ENCODE results near the gene TMED5.

TMED5 gene

DNA sequence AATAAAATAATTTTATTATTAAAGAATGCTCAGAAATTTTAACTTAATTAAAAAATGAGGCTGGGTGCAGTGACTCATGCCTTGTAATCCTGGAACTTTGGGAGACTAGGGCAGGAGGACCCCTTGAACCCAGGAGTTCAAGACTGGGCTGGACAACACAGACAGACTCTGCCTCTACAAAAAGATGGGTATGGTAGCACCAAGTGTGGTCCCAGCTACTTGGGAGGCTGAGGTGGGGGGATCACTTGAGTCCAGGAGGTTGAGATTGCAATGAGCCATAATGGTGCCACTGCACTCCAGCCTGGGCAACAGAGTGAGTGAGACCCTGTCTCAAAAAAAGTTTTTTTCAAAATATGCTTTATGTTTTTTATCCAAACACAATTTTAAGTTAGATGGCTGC is 25.3 kb downstream of the TMED5 start:
- no peaks in the 10 kb centered on the region for H4K20me1 ChIP-seq (ENCODE audit: insufficient read depth, low read length)
- no peak for TF ChIP-seq EZH2 (IDR thresholded peaks at IDR 0.05; ENCODE audit: borderline replicate concordance, low read length)
- H3K9me2 ChIP-seq (ENCODE audit: low read depth, low read length), result no peaks in the 10 kb centered on the region
- H3K9ac ChIP-seq (ENCODE audit: low read length), result no peak overlapping the region
- no peak overlapping the region for H2AFZ ChIP-seq (ENCODE audit: low read length)
- H3F3A ChIP-seq (ENCODE audit: insufficient read depth, low read length), result no peaks in the 10 kb centered on the region
- H3K36me3 ChIP-seq (ENCODE audit: insufficient read depth, low read length), result peaks cover 87% of the 10 kb centered on the region
- H3K79me2 ChIP-seq (ENCODE audit: insufficient read depth, low read length), result no peaks in the 10 kb centered on the region
- H3K4me3 ChIP-seq (ENCODE audit: low read depth, low read length, poor library complexity, severe bottlenecking), result no peak overlapping the region
- no peak overlapping the region for H3K27ac ChIP-seq (ENCODE audit: low read depth, low read length, poor library complexity, severe bottlenecking)
- no peaks in the 10 kb centered on the region for H3K9me3 ChIP-seq (ENCODE audit: low read length)
- H3K4me1 ChIP-seq (ENCODE audit: insufficient read depth, low read length, severe bottlenecking), result no peaks in the 10 kb centered on the region
- H3K4me2 ChIP-seq (ENCODE audit: low read length), result no peak overlapping the region
- H3K27me3 ChIP-seq (ENCODE audit: insufficient read depth, low read length), result no peaks in the 10 kb centered on the region

DNA sequence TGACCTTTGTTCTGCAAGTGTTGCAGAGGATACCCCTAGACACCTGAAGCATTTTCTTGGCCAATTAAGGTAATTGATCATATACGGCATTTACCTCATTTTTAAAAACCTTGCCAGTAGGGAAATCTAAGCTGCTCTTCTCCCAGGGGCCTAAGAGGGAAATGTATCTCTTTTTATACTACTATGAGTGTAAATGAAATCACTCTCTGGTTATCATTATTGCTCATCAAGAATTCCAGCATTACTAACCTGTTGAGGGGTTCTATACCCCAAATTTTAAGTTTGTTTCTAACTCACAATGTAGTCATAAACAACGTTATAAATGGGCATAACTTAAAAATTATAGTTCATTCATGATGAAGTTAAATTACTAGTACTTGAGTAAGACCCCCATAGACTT is 27.4 kb downstream of the TMED5 start:
- H3K36me3 ChIP-seq (ENCODE audit: insufficient read depth, low read length), result peaks cover 89% of the 10 kb centered on the region
- H3K4me3 ChIP-seq (ENCODE audit: low read depth, low read length, poor library complexity, severe bottlenecking), result no peak overlapping the region
- H3F3A ChIP-seq (ENCODE audit: insufficient read depth, low read length), result no peaks in the 10 kb centered on the region
- no peaks in the 10 kb centered on the region for H3K9me3 ChIP-seq (ENCODE audit: low read length)
- TF ChIP-seq EZH2 (IDR thresholded peaks at IDR 0.05; ENCODE audit: borderline replicate concordance, low read length), result no peak
- H4K20me1 ChIP-seq (ENCODE audit: insufficient read depth, low read length), result no peaks in the 10 kb centered on the region
- H3K9ac ChIP-seq (ENCODE audit: low read length), result no peak overlapping the region
- no peaks in the 10 kb centered on the region for H3K79me2 ChIP-seq (ENCODE audit: insufficient read depth, low read length)
- no peak overlapping the region for H3K27ac ChIP-seq (ENCODE audit: low read depth, low read length, poor library complexity, severe bottlenecking)
- H3K4me1 ChIP-seq (ENCODE audit: insufficient read depth, low read length, severe bottlenecking), result no peaks in the 10 kb centered on the region
- H3K27me3 ChIP-seq (ENCODE audit: insufficient read depth, low read length), result no peaks in the 10 kb centered on the region
- no peaks in the 10 kb centered on the region for H3K9me2 ChIP-seq (ENCODE audit: low read depth, low read length)
- H3K4me2 ChIP-seq (ENCODE audit: low read length), result no peak overlapping the region
- H2AFZ ChIP-seq (ENCODE audit: low read length), result no peak overlapping the region

DNA sequence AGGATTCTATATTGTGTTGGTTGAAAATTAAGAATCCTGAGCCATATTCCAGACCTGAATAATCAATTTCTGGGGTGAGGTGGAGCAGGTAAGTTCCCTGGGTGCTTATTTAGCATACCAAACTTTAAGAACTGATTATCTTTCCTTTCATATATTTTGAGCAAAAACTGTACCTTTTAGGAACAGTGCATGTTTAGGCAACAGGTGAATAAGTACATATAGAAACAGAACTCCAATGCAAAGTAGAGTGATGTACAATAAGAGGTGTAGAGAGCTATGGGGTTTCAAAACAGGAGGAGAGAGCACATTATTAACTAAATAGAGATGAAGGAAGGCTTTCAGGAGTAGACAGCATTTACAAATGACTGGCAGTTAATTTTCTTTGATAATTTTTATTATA is 28.7 kb downstream of the TMED5 start:
- H3K9ac ChIP-seq (ENCODE audit: low read length), result no peak overlapping the region
- no peaks in the 10 kb centered on the region for H3K79me2 ChIP-seq (ENCODE audit: insufficient read depth, low read length)
- H3K27me3 ChIP-seq (ENCODE audit: insufficient read depth, low read length), result no peaks in the 10 kb centered on the region
- no peaks in the 10 kb centered on the region for H3K9me2 ChIP-seq (ENCODE audit: low read depth, low read length)
- H2AFZ ChIP-seq (ENCODE audit: low read length), result no peak overlapping the region
- no peaks in the 10 kb centered on the region for H3F3A ChIP-seq (ENCODE audit: insufficient read depth, low read length)
- no peaks in the 10 kb centered on the region for H3K9me3 ChIP-seq (ENCODE audit: low read length)
- no peak overlapping the region for H3K4me2 ChIP-seq (ENCODE audit: low read length)
- no peaks in the 10 kb centered on the region for H3K4me1 ChIP-seq (ENCODE audit: insufficient read depth, low read length, severe bottlenecking)
- H3K36me3 ChIP-seq (ENCODE audit: insufficient read depth, low read length), result peaks cover 89% of the 10 kb centered on the region
- no peak overlapping the region for H3K4me3 ChIP-seq (ENCODE audit: low read depth, low read length, poor library complexity, severe bottlenecking)
- TF ChIP-seq CTCF (IDR thresholded peaks at IDR 0.05; ENCODE audit: low read length) (no peak), EZH2 (IDR thresholded peaks at IDR 0.05; ENCODE audit: borderline replicate concordance, low read length) (no peak)
- no peaks in the 10 kb centered on the region for H4K20me1 ChIP-seq (ENCODE audit: insufficient read depth, low read length)
- H3K27ac ChIP-seq (ENCODE audit: low read depth, low read length, poor library complexity, severe bottlenecking), result no peak overlapping the region

DNA sequence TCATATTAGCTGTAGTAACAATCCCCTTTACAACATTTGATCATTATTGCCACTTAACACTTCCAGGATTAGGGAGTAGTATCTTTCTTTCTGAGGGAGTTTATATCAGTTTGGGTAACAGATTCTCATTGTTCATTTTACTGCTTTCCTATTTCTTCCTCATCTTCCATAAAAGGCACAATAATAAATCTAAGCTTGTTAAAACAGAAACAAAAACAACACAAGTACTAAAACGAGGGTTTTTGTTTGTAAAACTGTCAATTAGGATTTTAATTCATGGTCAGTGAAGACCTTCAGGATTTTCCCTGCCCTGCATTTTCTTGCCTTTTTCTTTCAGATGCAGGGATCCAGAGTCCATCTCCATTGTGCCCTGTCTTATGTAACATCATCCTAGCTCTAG is 29.5 kb downstream of the TMED5 start:
- Histone ChIP-seq H3K9ac (ENCODE audit: low read length) (no peak overlapping the region), H3K9me2 (ENCODE audit: low read depth, low read length) (no peaks in the 10 kb centered on the region), H3K9me3 (ENCODE audit: low read length) (no peaks in the 10 kb centered on the region), H3K27ac (ENCODE audit: low read depth, low read length, poor library complexity, severe bottlenecking) (no peak overlapping the region), H3F3A (ENCODE audit: insufficient read depth, low read length) (no peaks in the 10 kb centered on the region), H3K27me3 (ENCODE audit: insufficient read depth, low read length) (no peaks in the 10 kb centered on the region), H2AFZ (ENCODE audit: low read length) (no peak overlapping the region), H3K4me1 (ENCODE audit: insufficient read depth, low read length, severe bottlenecking) (no peaks in the 10 kb centered on the region), H3K36me3 (ENCODE audit: insufficient read depth, low read length) (peaks cover 82% of the 10 kb centered on the region), H3K79me2 (ENCODE audit: insufficient read depth, low read length) (no peaks in the 10 kb centered on the region), H4K20me1 (ENCODE audit: insufficient read depth, low read length) (no peaks in the 10 kb centered on the region), H3K4me2 (ENCODE audit: low read length) (no peak overlapping the region), H3K4me3 (ENCODE audit: low read depth, low read length, poor library complexity, severe bottlenecking) (no peak overlapping the region)
- TF ChIP-seq EZH2 (IDR thresholded peaks at IDR 0.05; ENCODE audit: borderline replicate concordance, low read length), result no peak
- no peak for TF ChIP-seq CTCF (IDR thresholded peaks at IDR 0.05; ENCODE audit: low read length)
